Cardiac muscle cell (in vitro differentiated cells and primary cell): ENCODE results near the gene DUOX2. TPM values are rescaled to one million over a fixed set of nuclear protein-coding genes. Genes with fewer than 3 reads are reported as not detected.

Source experiments
- DNase-seq, 2 donors: peaks; one replicate each; pipeline versions ENCODE4 v3.0.0 to v3.0.0-alpha.2; 2010 to 2017; ENCODE audit warnings: low read depth in 1 of 2, low spot score in 1 of 2
- H3K27ac ChIP-seq: fragments of 200-600 bp; sonication (generic); 2 replicates; pipeline ENCODE4 v1.5.1; 2016
- H3K27me3 ChIP-seq: fragments of 200-600 bp; sonication (generic); 2 replicates; pipeline ENCODE4 v1.6.0; 2016; ENCODE audit warnings: control low read depth
- H3K36me3 ChIP-seq: fragments of 200-600 bp; sonication (generic); 2 replicates; pipeline ENCODE4 v1.5.1; 2016; ENCODE audit warnings: control low read depth
- H3K4me1 ChIP-seq: fragments of 200-600 bp; sonication (generic); 2 replicates; pipeline ENCODE4 v1.8.1; 2017; ENCODE audit warnings: low read depth, mild to moderate bottlenecking, mixed run types
- H3K4me3 ChIP-seq: fragments of 200-600 bp; sonication (generic); 2 replicates; pipeline ENCODE4 v1.5.1; 2016; ENCODE audit warnings: mild to moderate bottlenecking
- H3K9me3 ChIP-seq: fragments of 200-600 bp; sonication (generic); 2 replicates; pipeline ENCODE4 v1.5.1; 2017; ENCODE audit warnings: low read depth, mild to moderate bottlenecking, control low read depth
- polyA plus RNA-seq: library from polyadenylated mRNA; unstranded; fragments of >200 nt; fragmentation: Nextera tagmentation; extraction: Ambion mirVana; gene quantifications from 2 replicates; pipeline ENCODE4 v1.2.1, GENCODE V29; 2016
- total RNA-seq: library from RNA; depleted of rRNA; stranded (reverse); fragments of >200 nt; gene quantifications from 2 replicates; pipeline ENCODE4 v1.2.3, GENCODE V29; 2016
- TF ChIP-seq, protein P1 (sequence below): IDR thresholded peaks from 2 replicates; pipeline ENCODE4 v1.5.1; 2012; ENCODE audit warnings: low read depth, mild to moderate bottlenecking, low read length

Gene DUOX2
- total and polyA plus RNA-seq, 2 experiments from 2014 or later: 0.18 to 0.54 TPM

DNA sequence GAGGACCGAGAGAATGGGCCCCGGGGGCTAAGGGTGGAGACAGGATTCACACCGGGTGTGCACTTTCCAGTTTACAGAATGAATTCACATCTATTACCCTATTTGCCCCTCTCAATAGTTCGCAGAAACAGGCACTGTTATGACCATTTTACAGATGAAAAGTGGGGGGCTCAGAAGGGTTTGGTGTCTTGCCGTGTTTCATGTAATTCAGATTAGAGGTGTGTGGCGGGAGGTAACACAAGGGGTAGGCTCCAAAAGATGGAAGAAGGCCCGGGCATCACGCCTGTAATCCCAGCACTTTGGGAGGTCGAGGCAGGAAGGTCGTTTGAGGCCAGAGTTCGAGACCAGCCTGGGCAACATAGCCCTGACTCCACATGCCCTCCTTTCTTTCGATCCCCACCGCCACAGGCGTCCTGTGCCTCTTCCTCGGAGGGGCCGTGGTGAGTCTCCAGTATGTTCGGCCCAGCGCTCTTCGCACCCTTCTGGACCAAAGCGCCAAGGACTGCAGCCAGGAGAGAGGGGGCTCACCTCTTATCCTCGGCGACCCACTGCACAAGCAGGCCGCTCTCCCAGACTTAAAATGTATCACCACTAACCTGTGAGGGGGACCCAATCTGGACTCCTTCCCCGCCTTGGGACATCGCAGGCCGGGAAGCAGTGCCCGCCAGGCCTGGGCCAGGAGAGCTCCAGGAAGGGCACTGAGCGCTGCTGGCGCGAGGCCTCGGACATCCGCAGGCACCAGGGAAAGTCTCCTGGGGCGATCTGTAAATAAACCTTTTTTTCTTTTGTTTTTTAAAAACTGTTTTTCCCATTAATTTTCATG lies 3.5 kb upstream of the DUOX2 start:
- peaks cover 4% of the 10 kb centered on the region for H3K4me1 ChIP-seq
- H3K27me3 ChIP-seq: peaks cover 93% of the 10 kb centered on the region
- no peak overlapping the region for H3K27ac ChIP-seq
- no peak overlapping the region for H3K4me3 ChIP-seq
- no peaks in the 10 kb centered on the region for H3K36me3 ChIP-seq
- H3K9me3 ChIP-seq: no peaks in the 10 kb centered on the region
- TF ChIP-seq, protein P1, sequence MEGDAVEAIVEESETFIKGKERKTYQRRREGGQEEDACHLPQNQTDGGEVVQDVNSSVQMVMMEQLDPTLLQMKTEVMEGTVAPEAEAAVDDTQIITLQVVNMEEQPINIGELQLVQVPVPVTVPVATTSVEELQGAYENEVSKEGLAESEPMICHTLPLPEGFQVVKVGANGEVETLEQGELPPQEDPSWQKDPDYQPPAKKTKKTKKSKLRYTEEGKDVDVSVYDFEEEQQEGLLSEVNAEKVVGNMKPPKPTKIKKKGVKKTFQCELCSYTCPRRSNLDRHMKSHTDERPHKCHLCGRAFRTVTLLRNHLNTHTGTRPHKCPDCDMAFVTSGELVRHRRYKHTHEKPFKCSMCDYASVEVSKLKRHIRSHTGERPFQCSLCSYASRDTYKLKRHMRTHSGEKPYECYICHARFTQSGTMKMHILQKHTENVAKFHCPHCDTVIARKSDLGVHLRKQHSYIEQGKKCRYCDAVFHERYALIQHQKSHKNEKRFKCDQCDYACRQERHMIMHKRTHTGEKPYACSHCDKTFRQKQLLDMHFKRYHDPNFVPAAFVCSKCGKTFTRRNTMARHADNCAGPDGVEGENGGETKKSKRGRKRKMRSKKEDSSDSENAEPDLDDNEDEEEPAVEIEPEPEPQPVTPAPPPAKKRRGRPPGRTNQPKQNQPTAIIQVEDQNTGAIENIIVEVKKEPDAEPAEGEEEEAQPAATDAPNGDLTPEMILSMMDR: no peak
- no peak for DNase-seq

- DNase-seq: peak in 1 of 2 donors; percentile 40
- no peak overlapping the region for H3K4me3 ChIP-seq
Observed at GRCh38 chr15:45116482-45117307, 2.7 kb upstream of the DUOX2 start.

GRCh38 chr15:45116006-45116481 lies 2.1 kb upstream of the DUOX2 start:
- H3K9me3 ChIP-seq: no peaks in the 10 kb centered on the region
- H3K27me3 ChIP-seq: peaks cover 92% of the 10 kb centered on the region
- TF ChIP-seq, protein P1: no peak
- H3K27ac ChIP-seq: no peak overlapping the region
- no peaks in the 10 kb centered on the region for H3K36me3 ChIP-seq
- H3K4me1 ChIP-seq: peaks cover 4% of the 10 kb centered on the region
- DNase-seq: no peak
- H3K4me3 ChIP-seq: no peak overlapping the region

More at GRCh38 chr15:45116482-45117307, 2.7 kb upstream of the DUOX2 start:
- Histone ChIP-seq H3K27ac (no peak overlapping the region), H3K36me3 (no peaks in the 10 kb centered on the region), H3K4me1 (peaks cover 4% of the 10 kb centered on the region), H3K9me3 (no peaks in the 10 kb centered on the region), H3K27me3 (peaks cover 93% of the 10 kb centered on the region)
- TF ChIP-seq, protein P1: no peak

GRCh38 chr15:45115312-45115820 lies 1.4 kb upstream of the DUOX2 start:
- Histone ChIP-seq H3K27ac (no peak overlapping the region), H3K4me3 (no peak overlapping the region), H3K36me3 (no peaks in the 10 kb centered on the region), H3K9me3 (no peaks in the 10 kb centered on the region), H3K4me1 (peaks cover 4% of the 10 kb centered on the region), H3K27me3 (peaks cover 92% of the 10 kb centered on the region)
- no peak for DNase-seq
- TF ChIP-seq, protein P1: no peak

GRCh38 chr15:45114751-45115085 lies 746 bp upstream of the DUOX2 start:
- H3K9me3 ChIP-seq: no peaks in the 10 kb centered on the region
- H3K4me1 ChIP-seq: peaks cover 4% of the 10 kb centered on the region
- TF ChIP-seq, protein P1: no peak
- DNase-seq: no peak
- H3K36me3 ChIP-seq: no peaks in the 10 kb centered on the region
- H3K4me3 ChIP-seq: no peak overlapping the region
- H3K27me3 ChIP-seq: peaks cover 92% of the 10 kb centered on the region
- no peak overlapping the region for H3K27ac ChIP-seq
